ENCODE measurements around the gene TAOK1. TPM values are rescaled to one million over a fixed set of nuclear protein-coding genes. Genes with fewer than 3 reads are reported as not detected.

TAOK1 gene
- total and polyA plus RNA-seq, 10 of the 15 experiments (the other 5 are each of a cell fraction or from before 2014, with no cell fraction given) = 2.0 to 27.1 (median 11.8) TPM

DNA sequence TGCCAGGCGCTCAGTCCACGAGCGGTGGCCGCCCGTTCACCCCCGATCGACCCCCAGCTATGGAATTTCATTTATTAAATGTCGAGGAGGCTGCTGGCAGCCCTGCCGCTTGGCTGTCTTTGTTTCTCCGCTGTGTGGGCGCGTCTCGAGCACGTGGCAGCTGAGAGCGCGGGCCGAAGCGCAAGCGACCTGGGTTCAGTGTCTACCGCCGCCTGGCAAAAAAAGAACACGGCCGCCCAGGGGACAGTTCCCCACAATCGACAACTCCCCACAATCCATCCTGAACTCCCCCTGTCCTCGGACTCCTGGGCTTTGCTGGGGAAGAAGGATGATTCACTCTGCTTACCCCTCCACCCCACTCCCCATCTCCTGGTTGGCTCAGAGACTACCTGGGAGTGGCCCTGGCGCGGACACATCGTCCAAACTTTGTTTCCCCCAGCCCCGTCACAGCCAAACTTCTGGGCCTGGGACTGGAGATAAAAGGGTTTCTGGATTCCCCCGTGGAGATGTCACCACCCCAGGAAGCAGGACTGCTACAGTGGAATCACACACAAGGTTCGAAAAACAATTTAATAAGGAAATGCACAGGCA lies 201.1 kb downstream of the TAOK1 start:
- FAIRE-seq = no peak
- no peak overlapping the region; the same call in 1 of the 2 replicates for H3K9ac ChIP-seq (ENCODE audit: control insufficient read depth, insufficient read depth, low read length)
- peak; percentile 14 for ATAC-seq
- H3K9me3 ChIP-seq (replicated peaks; ENCODE audit: control insufficient read depth, insufficient read depth, low read length) = no peaks in the 10 kb centered on the region
- peak overlapping the region; percentile 67; the same call in 1 of the 2 replicates for H3K4me3 ChIP-seq
- H3K27me3 ChIP-seq (replicated peaks in 1 of 2; ENCODE audit: control insufficient read depth in 2 of 2, insufficient read depth in 2 of 2, low read length in 1 of 2) = no peaks in the 10 kb centered on the region; a peak in 1 of 4 replicates
- in situ Hi-C loops (cut with MboI) (no loop called here), intact Hi-C loops (cut with micrococcal nuclease; ENCODE audit: unreplicated experiment) (loop anchor here (1.0 to 10.0 kb wide), 2 partner anchors 11 to 226 kb away; no protein-coding TSS in a partner anchor)
- 12% methylated on average over 31 of the region's 31 CpGs for WGBS (ENCODE audit: insufficient coverage, insufficient replicate concordance, low lambda C conversion rate, missing lambda C conversion rate)
- H3K36me3 ChIP-seq (ENCODE audit: control insufficient read depth in 2 of 2, insufficient read depth in 2 of 2, low read length in 1 of 2) = no peaks in the 10 kb centered on the region
- H2AFZ ChIP-seq (ENCODE audit: control insufficient read depth, low read depth, low read length) = peak overlapping the region; percentile 95
- CTCF ChIA-PET = interaction anchor here (0.6 to 5.0 kb wide), 26 partner anchors 9 to 522 kb away, joined by 3 to 72 read pairs (median 4); partner anchors contain the start of genes TAOK1 and TP53I13
- no TSS peak for BruUV-seq (replicated peaks)
- no peaks in the 10 kb centered on the region for H4K20me1 ChIP-seq (ENCODE audit: control insufficient read depth, insufficient read depth)
- POLR2A ChIA-PET = interaction anchor here (0.6 to 1.0 kb wide), 3 partner anchors 26 to 723 kb away, joined by 3 to 9 read pairs (median 4); no protein-coding TSS in a partner anchor
- no peak overlapping the region for H3K27ac ChIP-seq (ENCODE audit: control insufficient read depth, insufficient read depth)
- peaks cover 25% of the 10 kb centered on the region for H3K79me2 ChIP-seq (ENCODE audit: control insufficient read depth, insufficient read depth, low read length)
- RAD21 ChIA-PET (ENCODE audit: unreplicated experiment) = interaction anchor here (0.6 to 2.9 kb wide), 13 partner anchors 10 to 930 kb away, joined by 3 to 20 read pairs (median 5); partner anchors contain the start of gene ABHD15
- DNase-seq (ENCODE audit: low read depth, low spot score) = no peak
- peaks cover 41% of the 10 kb centered on the region for H3K4me1 ChIP-seq (ENCODE audit: control insufficient read depth, insufficient read depth, low read length)
- SMC1A ChIA-PET (ENCODE audit: uncharacterized antibody, unreplicated experiment) = interaction anchor here (1.1 to 3.0 kb wide), 5 partner anchors 10 to 221 kb away, joined by 5 to 17 read pairs (median 6); no protein-coding TSS in a partner anchor
- H3K4me2 ChIP-seq (ENCODE audit: control insufficient read depth, insufficient read depth) = peak overlapping the region; percentile 100
- TF ChIP-seq RCOR1 (conservative IDR thresholded peaks at IDR 0.05; ENCODE audit: low read depth, low read length) = no peak
- TF ChIP-seq POLR2A (IDR thresholded peaks at IDR 0.05; ENCODE audit: low read depth, low read length) = 0 out of 2 replicates have a peak, but pooled peaks have one; percentile 13
- 0 out of 2 replicates have a peak, but pooled peaks have one; percentile 16 for TF ChIP-seq NKRF (conservative IDR thresholded peaks at IDR 0.05)
- peak; percentile 24; the same call in 1 of the 2 replicates for TF ChIP-seq HCFC1 (IDR thresholded peaks at IDR 0.05; ENCODE audit: low read length)
- TF ChIP-seq MYC (IDR thresholded peaks at IDR 0.05; ENCODE audit: insufficient read depth, insufficient read length, insufficient replicate concordance, low read length, severe bottlenecking) = peak; percentile 55
- TF ChIP-seq SMAD1 (IDR thresholded peaks at IDR 0.05; ENCODE audit: low read depth, partially characterized antibody) = no peak
- peak; percentile 91 for TF ChIP-seq MXI1 (IDR thresholded peaks at IDR 0.05; ENCODE audit: low read depth, low read length)
- no peak for TF ChIP-seq NR2C2 (IDR thresholded peaks at IDR 0.05; ENCODE audit: borderline replicate concordance, control insufficient read depth, insufficient read length, low read depth)
- peak; percentile 43; the same call in 1 of the 2 replicates for TF ChIP-seq NBN (IDR thresholded peaks at IDR 0.05)
- TF ChIP-seq USF1 (IDR thresholded peaks at IDR 0.05; ENCODE audit: borderline replicate concordance, extremely low read length, insufficient read depth, low read depth, low read length) = peak; percentile 28
- peak; percentile 67 to 85 for TF ChIP-seq BHLHE40 (IDR thresholded peaks at IDR 0.05; ENCODE audit: borderline replicate concordance in 1 of 2, low read depth in 2 of 2, low read length in 1 of 2)
- TF ChIP-seq MAX (IDR thresholded peaks at IDR 0.05; ENCODE audit: low read depth, low read length) = peak; percentile 88
- no peak for TF ChIP-seq HDAC6 (IDR thresholded peaks at IDR 0.05; ENCODE audit: unreplicated experiment)
- peak in 1 of 2 experiments; percentile 30; a peak in 1 of 3 replicates for TF ChIP-seq EGR1 (IDR thresholded peaks at IDR 0.05; ENCODE audit: borderline replicate concordance in 1 of 2, low read depth in 2 of 2, low read length in 2 of 2)
- TF ChIP-seq ZNF384 (IDR thresholded peaks at IDR 0.05; ENCODE audit: borderline replicate concordance, low read depth, low read length) = no peak
- peak; percentile 61; the same call in 1 of the 2 replicates for TF ChIP-seq GATAD2B (conservative IDR thresholded peaks at IDR 0.05; ENCODE audit: low read depth)

Measured in GM12878 (cell line).